ENCODE results near the gene COPA. TPM values are rescaled to one million over a fixed set of nuclear protein-coding genes. Genes with fewer than 3 reads are reported as not detected.

Gene COPA
- total RNA-seq, 1 experiment from 2014 or later = 118 TPM

DNA sequence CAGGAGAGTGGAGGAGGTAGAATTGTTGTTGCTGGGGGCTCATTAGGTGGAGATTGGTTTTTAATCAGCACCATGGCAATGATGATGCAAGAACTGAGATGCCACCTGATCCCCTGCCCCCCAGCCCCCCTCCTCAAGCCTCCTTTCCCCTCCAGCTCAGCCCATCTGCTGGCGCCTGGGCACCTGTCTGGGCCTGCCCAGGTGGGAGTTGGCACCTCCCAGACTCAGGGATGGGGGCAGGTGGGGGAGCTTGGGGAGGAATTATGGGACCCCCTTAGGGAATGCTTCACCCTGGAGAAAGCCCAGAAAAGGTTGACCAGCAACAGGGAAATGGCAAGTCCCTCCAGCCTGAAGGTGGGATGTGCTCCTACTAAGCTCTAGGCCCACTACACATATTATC, 22.3 kb upstream of the COPA start:
- H3K4ac ChIP-seq (ENCODE audit: low read depth, low read length) = no peak overlapping the region
- no peak overlapping the region for H2BK12ac ChIP-seq (ENCODE audit: insufficient read length, low read depth, low read length)
- H3T11ph ChIP-seq (ENCODE audit: low read length) = no peak overlapping the region
- no peak for DNase-seq
- TF ChIP-seq, protein P1, sequence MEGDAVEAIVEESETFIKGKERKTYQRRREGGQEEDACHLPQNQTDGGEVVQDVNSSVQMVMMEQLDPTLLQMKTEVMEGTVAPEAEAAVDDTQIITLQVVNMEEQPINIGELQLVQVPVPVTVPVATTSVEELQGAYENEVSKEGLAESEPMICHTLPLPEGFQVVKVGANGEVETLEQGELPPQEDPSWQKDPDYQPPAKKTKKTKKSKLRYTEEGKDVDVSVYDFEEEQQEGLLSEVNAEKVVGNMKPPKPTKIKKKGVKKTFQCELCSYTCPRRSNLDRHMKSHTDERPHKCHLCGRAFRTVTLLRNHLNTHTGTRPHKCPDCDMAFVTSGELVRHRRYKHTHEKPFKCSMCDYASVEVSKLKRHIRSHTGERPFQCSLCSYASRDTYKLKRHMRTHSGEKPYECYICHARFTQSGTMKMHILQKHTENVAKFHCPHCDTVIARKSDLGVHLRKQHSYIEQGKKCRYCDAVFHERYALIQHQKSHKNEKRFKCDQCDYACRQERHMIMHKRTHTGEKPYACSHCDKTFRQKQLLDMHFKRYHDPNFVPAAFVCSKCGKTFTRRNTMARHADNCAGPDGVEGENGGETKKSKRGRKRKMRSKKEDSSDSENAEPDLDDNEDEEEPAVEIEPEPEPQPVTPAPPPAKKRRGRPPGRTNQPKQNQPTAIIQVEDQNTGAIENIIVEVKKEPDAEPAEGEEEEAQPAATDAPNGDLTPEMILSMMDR (conservative IDR thresholded peaks at IDR 0.05) = no peak
- H3K4me1 ChIP-seq (ENCODE audit: insufficient read depth, low read length) = no peaks in the 10 kb centered on the region; the same call in 1 of the 2 replicates
- no peak overlapping the region for H2AK5ac ChIP-seq (ENCODE audit: insufficient read length, low read length)
- H3K23ac ChIP-seq (ENCODE audit: insufficient read length, low read depth, low read length) = no peak overlapping the region
- no peak overlapping the region for H2BK5ac ChIP-seq (ENCODE audit: insufficient read length, low read length)
- peaks cover 42 to 62% of the 10 kb centered on the region in 2 experiments for H3K4me1 Mint-ChIP-seq
- no peak overlapping the region for H3K18ac ChIP-seq (ENCODE audit: insufficient read length, low read depth, low read length)
- H3K27me3 ChIP-seq (ENCODE audit: insufficient read depth, low read length) = no peaks in the 10 kb centered on the region
- H3K23me2 ChIP-seq (ENCODE audit: insufficient read length, low read depth, low read length, poor library complexity, severe bottlenecking) = no peaks in the 10 kb centered on the region
- H2BK20ac ChIP-seq (ENCODE audit: low read depth, low read length, poor library complexity, severe bottlenecking) = no peak overlapping the region
- peaks cover 4% of the 10 kb centered on the region; the same call in 1 of the 2 replicates for H3K27me3 Mint-ChIP-seq (ENCODE audit: low read depth)
- H3K36me3 Mint-ChIP-seq (ENCODE audit: insufficient read depth in 1 of 3, low read depth in 3 of 3) = peaks cover 2 to 11% (median 7%) of the 10 kb centered on the region in 3 experiments; a peak in 5 of 7 replicates
- no peaks in the 10 kb centered on the region for H3K79me2 ChIP-seq (ENCODE audit: insufficient read depth, low read length)
- H3K14ac ChIP-seq (ENCODE audit: insufficient read depth, low read length) = no peak overlapping the region
- H2BK120ac ChIP-seq (ENCODE audit: low read depth, low read length, poor library complexity, severe bottlenecking) = no peak overlapping the region
- no peak overlapping the region for H3K27ac ChIP-seq (ENCODE audit: insufficient read length, low read depth, low read length)
- peak overlapping the region in 2 of 3 experiments; percentile 30 to 93; a peak in 2 of 7 replicates for H3K27ac Mint-ChIP-seq
- no peak overlapping the region for H3K9ac ChIP-seq (ENCODE audit: extremely low read depth, insufficient read length, low read length)
- H3K9me3 ChIP-seq (ENCODE audit: control insufficient read depth, low read depth, low read length) = no peaks in the 10 kb centered on the region
- no peak overlapping the region for H4K5ac ChIP-seq (ENCODE audit: insufficient read length, low read depth, low read length)
- H4K20me1 ChIP-seq (ENCODE audit: control insufficient read depth, insufficient read depth, insufficient read length) = no peaks in the 10 kb centered on the region
- H4K8ac ChIP-seq (replicated peaks; ENCODE audit: insufficient read length, low read depth, low read length) = no peak overlapping the region
- no peak overlapping the region for H3K56ac ChIP-seq (ENCODE audit: insufficient read length, low read depth, low read length)
- no peak overlapping the region for H2AFZ ChIP-seq (ENCODE audit: low read length)
- no CpG with 5 or more reads among the region's 1 CpG for WGBS (ENCODE audit: extremely low coverage, insufficient read length, low lambda C conversion rate)
- no peak overlapping the region for H3K4me2 ChIP-seq (ENCODE audit: insufficient read depth, insufficient read length, low read length)
- no peaks in the 10 kb centered on the region for H3K79me1 ChIP-seq (ENCODE audit: insufficient read depth, low read depth, low read length, poor library complexity, severe bottlenecking)
- H2BK15ac ChIP-seq (ENCODE audit: low read depth, low read length) = no peak overlapping the region
- H3K9me3 Mint-ChIP-seq = no peaks in the 10 kb centered on the region
- H3K4me3 Mint-ChIP-seq = no peak overlapping the region
- no peak overlapping the region for H4K91ac ChIP-seq (ENCODE audit: insufficient read length, low read depth, low read length)

Data from H9 (cell line).